Breast epithelium (tissue), 4 donors: Measurements from ENCODE around the gene MICAL3. TPM values are rescaled to one million over a fixed set of nuclear protein-coding genes. Genes with fewer than 3 reads are reported as not detected.
"Not testable (repeated sequence)": the region's sequence is repeated elsewhere in the genome, so short reads cannot be mapped to it uniquely, and the experiment has no call there.

ENCODE experiments used
- DNase-seq, 2 donors: peaks; one replicate each; pipeline ENCODE4 v3.0.0-alpha.2; 2019; ENCODE audit warnings: low spot score in 2 of 2
- H3K27ac ChIP-seq, 2 donors: fragments of 200-600 bp; sonication (generic) in 1 of 2; one replicate each; pipeline ENCODE4 v1.5.1; 2016 to 2019; ENCODE audit warnings: mild to moderate bottlenecking in 1 of 2
- H3K27me3 ChIP-seq, 2 donors: fragments of 200-600 bp; sonication (generic) in 1 of 2; one replicate each; pipeline versions ENCODE4 v1.5.1 to v1.6.0; 2017 to 2019; ENCODE audit warnings: control low read depth in 1 of 2, mild to moderate bottlenecking in 1 of 2
- H3K36me3 ChIP-seq: fragments of 200-600 bp; one replicate; pipeline ENCODE4 v1.5.1; 2019
- H3K4me1 ChIP-seq, 2 donors: fragments of 200-600 bp; sonication (generic); one replicate each; pipeline ENCODE4 v1.5.1; 2016 to 2019; ENCODE audit warnings: control low read depth in 1 of 2
- H3K4me3 ChIP-seq, 3 donors: fragments of 200-600 bp; sonication (generic); 1 replicate in 2 of 3; 2 replicates in 1 of 3; pipeline ENCODE4 v1.5.1; 2016 to 2019; ENCODE audit warnings: mild to moderate bottlenecking in 3 of 3, moderate library complexity in 2 of 3
- H3K9me3 ChIP-seq, 2 donors: fragments of 200-600 bp; sonication (generic) in 1 of 2; one replicate each; pipeline ENCODE4 v1.5.1; 2016 to 2019; ENCODE audit warnings: control low read depth in 1 of 2
- CTCF ChIP-seq, 3 donors: fragments of 450-650 bp; IDR thresholded peaks; one replicate each; pipeline ENCODE4 v1.5.1; 2016 to 2017; ENCODE audit warnings: antibody characterized with exemption in 3 of 3, mild to moderate bottlenecking in 3 of 3, moderate library complexity in 3 of 3
- POLR2A ChIP-seq: fragments of 450-650 bp; IDR thresholded peaks from one replicate; pipeline ENCODE4 v1.6.1; 2016; ENCODE audit warnings: antibody characterized with exemption, mild to moderate bottlenecking, moderate library complexity
- POLR2AphosphoS5 ChIP-seq, 3 donors: sonication (generic); formaldehyde crosslinking; IDR thresholded peaks; one replicate each; pipeline ENCODE4 v1.6.1; 2017; ENCODE audit warnings: antibody characterized with exemption in 3 of 3
- intact Hi-C: fragments of 100-400 bp; cut with DNase I; formaldehyde crosslinking; loops from one replicate; pipeline ENCODE4 v1.15.1; 2023; ENCODE audit warnings: low total_unique reads
- total RNA-seq, 3 donors: library from RNA; depleted of rRNA; stranded (reverse); fragments of >200 nt; gene quantifications; one replicate each; pipeline ENCODE4 v1.1.0, GENCODE V29; 2016

Gene MICAL3
- total RNA-seq, 3 donors from 2014 or later: 19.5 to 42.3 (median 34.8) TPM

GRCh38 chr22:17770180-17771077 is 253.9 kb downstream of the MICAL3 start:
- TF ChIP-seq CTCF (IDR thresholded peaks at IDR 0.05) (no peak), POLR2AphosphoS5 (IDR thresholded peaks at IDR 0.05) (no peak), POLR2A (no peak)
- no peak overlapping the region for H3K4me3 ChIP-seq
- no peak overlapping the region for H3K27ac ChIP-seq
- no peaks in the 10 kb centered on the region for H3K27me3 ChIP-seq
- H3K9me3 ChIP-seq: no peaks in the 10 kb centered on the region
- H3K36me3 ChIP-seq: no peaks in the 10 kb centered on the region
- H3K4me1 ChIP-seq: peaks cover 0 to 9% of the 10 kb centered on the region in 2 donors
- intact Hi-C loops: no loop called here
- DNase-seq: no peak

- intact Hi-C loops: no loop called here
- peaks cover 0 to 9% of the 10 kb centered on the region in 2 donors for H3K4me1 ChIP-seq
- no peak overlapping the region for H3K27ac ChIP-seq
Observed at GRCh38 chr22:17769716-17770082, 254.7 kb downstream of the MICAL3 start.

GRCh38 chr22:17769013-17769715 is 255.2 kb downstream of the MICAL3 start:
- Histone ChIP-seq H3K36me3 (no peaks in the 10 kb centered on the region), H3K27me3 (no peaks in the 10 kb centered on the region), H3K4me3 (no peak overlapping the region), H3K9me3 (no peaks in the 10 kb centered on the region), H3K4me1 (peaks cover 0 to 9% of the 10 kb centered on the region in 2 donors), H3K27ac (no peak overlapping the region)
- TF ChIP-seq CTCF (IDR thresholded peaks at IDR 0.05): no peak
- no peak for TF ChIP-seq POLR2A
- no peak for TF ChIP-seq POLR2AphosphoS5 (IDR thresholded peaks at IDR 0.05)
- no peak for DNase-seq
- intact Hi-C loops: no loop called here

More at GRCh38 chr22:17769716-17770082, 254.7 kb downstream of the MICAL3 start:
- H3K4me3 ChIP-seq: no peak overlapping the region
- no peaks in the 10 kb centered on the region for H3K9me3 ChIP-seq
- no peaks in the 10 kb centered on the region for H3K36me3 ChIP-seq
- no peak for TF ChIP-seq POLR2AphosphoS5 (IDR thresholded peaks at IDR 0.05)
- TF ChIP-seq POLR2A: no peak
- no peak for TF ChIP-seq CTCF (IDR thresholded peaks at IDR 0.05)
- no peaks in the 10 kb centered on the region for H3K27me3 ChIP-seq
- no peak for DNase-seq

GRCh38 chr22:17767233-17768065 is 256.9 kb downstream of the MICAL3 start:
- intact Hi-C loops: no loop called here
- Histone ChIP-seq H3K27ac (no peak overlapping the region), H3K4me1 (no peaks in the 10 kb centered on the region), H3K36me3 (no peaks in the 10 kb centered on the region), H3K4me3 (no peak overlapping the region), H3K27me3 (no peaks in the 10 kb centered on the region), H3K9me3 (no peaks in the 10 kb centered on the region)
- DNase-seq: no peak
- TF ChIP-seq POLR2A (no peak), CTCF (IDR thresholded peaks at IDR 0.05) (no peak), POLR2AphosphoS5 (IDR thresholded peaks at IDR 0.05) (no peak)

GRCh38 chr22:17764852-17765251 is 259.5 kb downstream of the MICAL3 start:
- H3K4me3 ChIP-seq, H3K36me3 ChIP-seq, H3K4me1 ChIP-seq, H3K9me3 ChIP-seq, H3K27ac ChIP-seq, H3K27me3 ChIP-seq, intact Hi-C loops, DNase-seq: not testable (repeated sequence)
